ENCODE measurements around the gene HOXB9. TPM values are rescaled to one million over a fixed set of nuclear protein-coding genes. Genes with fewer than 3 reads are reported as not detected.

HOXB9 gene
- not detected in 2 replicates for total RNA-seq

GRCh38 chr17:48626245-48627117 lies at the start of gene HOXB9:
TSS of gene HOXB9 (minus strand) at chr17:48626358. CDS start at chr17:48626269, 89 bp downstream.

GRCh38 chr17:48615047-48615962 lies 10.9 kb downstream of the HOXB9 start, which contains the start of gene HOXB8:
TSS of gene HOXB8 (minus strand) at chr17:48615292. CDS start at chr17:48614704, 588 bp downstream.

GRCh38 chr17:48610282-48611211 lies 15.6 kb downstream of the HOXB9 start, which contains the start of gene HOXB7:
TSS of gene HOXB7 (minus strand) at chr17:48611017. CDS start at chr17:48610918, 99 bp downstream.

DNA sequence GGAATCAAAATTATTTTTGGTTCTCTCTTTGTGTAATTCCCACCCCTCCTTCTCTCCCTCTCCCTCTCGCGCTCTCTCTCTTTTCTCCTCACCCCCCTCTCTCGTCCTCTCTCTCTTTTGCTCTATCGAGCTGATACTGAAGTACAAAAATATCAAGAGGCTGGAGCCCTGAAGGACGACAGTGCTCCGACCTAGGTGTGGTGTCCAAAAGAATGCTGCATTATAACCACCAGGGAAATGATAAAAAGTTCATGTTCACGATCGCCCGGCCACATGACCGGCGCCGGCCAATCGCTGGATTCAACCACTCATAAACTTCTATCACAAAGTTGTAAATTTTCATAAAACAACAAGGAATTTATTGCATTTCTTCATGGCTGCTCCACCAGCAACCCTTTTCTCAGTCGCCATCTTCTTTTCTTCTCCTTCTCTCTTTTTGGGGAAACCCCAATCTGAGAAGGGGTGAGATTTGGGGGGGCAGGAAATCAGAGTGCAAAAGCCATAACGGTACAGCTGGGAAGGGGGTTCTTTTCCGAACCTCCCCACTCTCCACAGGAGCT lies 21.3 kb downstream of the HOXB9 start, which contains the start of gene HOXB6:
HOXB6 (minus strand) TSS at position 217 of the 560 bp plus-strand sequence. CDS start 6,836 bp downstream, outside the sequence.

DNA sequence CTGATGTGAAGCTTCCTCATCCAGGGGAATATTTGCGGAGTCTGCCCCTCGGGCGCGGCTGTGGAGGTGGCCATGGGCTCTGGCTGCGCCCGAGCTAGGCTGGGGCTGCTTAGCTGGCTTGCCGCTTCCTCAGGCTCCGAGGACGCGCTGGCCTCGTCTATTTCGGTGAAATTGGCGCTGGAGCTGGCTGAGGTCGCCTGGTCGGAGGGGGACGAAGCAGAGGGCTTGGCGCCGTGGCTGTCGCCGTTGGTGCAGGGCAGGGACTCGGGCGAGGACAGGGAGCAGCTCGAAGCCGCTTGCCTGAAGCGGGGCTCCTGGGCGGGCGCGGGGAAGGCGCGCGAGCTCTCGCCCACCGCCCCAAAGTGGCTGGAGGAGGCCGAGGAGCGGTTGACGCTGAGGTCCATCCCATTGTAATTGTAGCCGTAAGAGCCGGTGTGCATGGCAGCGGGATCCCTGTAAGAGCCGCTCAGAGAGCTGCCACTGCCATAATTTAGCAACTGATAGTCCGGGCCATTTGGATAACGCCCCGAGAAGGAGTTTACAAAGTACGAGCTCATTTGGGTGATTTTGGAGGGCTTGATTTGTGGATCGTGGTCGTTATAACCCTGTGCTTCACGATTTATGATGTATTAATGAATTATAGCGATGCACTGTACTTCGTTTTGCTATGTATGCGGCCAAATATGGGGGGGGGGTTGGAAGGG lies 32.9 kb downstream of the HOXB9 start, which contains the start of gene HOXB5:
HOXB5 (minus strand) TSS at position 654 of the 704 bp plus-strand sequence; CDS start at position 557, 97 bp downstream.

GRCh38 chr17:48589831-48590606 lies 36.1 kb downstream of the HOXB9 start, which contains the start of gene HOXB3:
TSS of gene HOXB3 (minus strand) at chr17:48590241. CDS start at chr17:48552474, 37,767 bp downstream.

GRCh38 chr17:48577946-48578615 lies 48.1 kb downstream of the HOXB9 start, which contains the start of gene HOXB4:
TSS of gene HOXB4 (minus strand) at chr17:48578350. CDS start at chr17:48578319, 31 bp downstream.

Small RNA genes lying within 50 kb of the gene (small RNA-seq; reads per million reads assigned to genes)
- not detected for gene MIR196A1

Other genes with a start within 250 kb of the HOXB9 start
- not detected in 2 replicates for gene SKAP1, start 196.1 kb downstream of the HOXB9 start, total RNA-seq
- gene HOXB1, start 95.3 kb downstream of the HOXB9 start, total RNA-seq = not detected in 2 replicates
- 9.6 and 11.2 TPM in 2 replicates for gene HOXB2, start 81.2 kb downstream of the HOXB9 start, total RNA-seq
- gene HOXB4, start 48.0 kb downstream of the HOXB9 start, total RNA-seq = 1.3 and 2.1 TPM in 2 replicates
- 11.0 and 13.0 TPM in 2 replicates for gene HOXB3, start 36.1 kb downstream of the HOXB9 start, total RNA-seq
- 0.73 TPM in 1 of 2 replicates, not detected in the other for gene HOXB5, start 32.6 kb downstream of the HOXB9 start, total RNA-seq
- 2.3 and 3.9 TPM in 2 replicates for gene HOXB6, start 21.4 kb downstream of the HOXB9 start, total RNA-seq
- gene HOXB7, start 15.3 kb downstream of the HOXB9 start, total RNA-seq = 1.6 and 3.5 TPM in 2 replicates
- gene HOXB8, start 11.1 kb downstream of the HOXB9 start, total RNA-seq = not detected in 2 replicates
- not detected in 2 replicates for gene PRAC1, start 96.2 kb upstream of the HOXB9 start, total RNA-seq
- gene PRAC2, start 96.8 kb upstream of the HOXB9 start, total RNA-seq = not detected in 2 replicates
- gene HOXB13, start 102.4 kb upstream of the HOXB9 start, total RNA-seq = not detected in 2 replicates
- not detected in 2 replicates for gene TTLL6, start 190.9 kb upstream of the HOXB9 start, total RNA-seq
- gene CALCOCO2, start 204.7 kb upstream of the HOXB9 start, total RNA-seq = 73.2 and 89.0 TPM in 2 replicates

Measured in hair follicle dermal papilla cell (primary cell).